GM12878 (cell line): Measurements from ENCODE around the gene VPS29. TPM values are rescaled to one million over a fixed set of nuclear protein-coding genes. Genes with fewer than 3 reads are reported as not detected.
A peak's percentile ranks its signal among the peaks of the same experiment; 100 is the strongest.

Source experiments
- ATF7 ChIP-seq: fragments of 450-650 bp; IDR thresholded peaks from 2 replicates; pipeline ENCODE4 v1.6.1; 2016; ENCODE audit warnings: low read depth, mild to moderate bottlenecking
- BACH1 ChIP-seq: fragments of 450-650 bp; IDR thresholded peaks from 2 replicates; pipeline ENCODE4 v1.6.1; 2017; ENCODE audit warnings: mild to moderate bottlenecking, borderline replicate concordance
- EP300 ChIP-seq, 2 experiments: fragments of 150-350 bp in 1 of 2; IDR thresholded peaks; 2 replicates each; pipeline ENCODE4 v1.6.1; 2011 to 2012; ENCODE audit warnings: low read depth in 2 of 2, low read length in 2 of 2, borderline replicate concordance in 1 of 2, improper control_type of control experiment in 1 of 2, inconsistent platforms in 1 of 2; ENCODE audit not compliant: control insufficient read depth in 1 of 2
- FOS ChIP-seq: IDR thresholded peaks from 3 replicates; pipeline ENCODE4 v1.6.1; 2011; ENCODE audit warnings: borderline replicate concordance; ENCODE audit not compliant: insufficient read length; ENCODE audit errors: extremely low read depth
- KLF5 ChIP-seq: fragments of 450-650 bp; IDR thresholded peaks from 2 replicates; pipeline ENCODE4 v1.6.1; 2014; ENCODE audit warnings: mild to moderate bottlenecking; ENCODE audit not compliant: partially characterized antibody
- MXI1 ChIP-seq: fragments of 150-350 bp; IDR thresholded peaks from 2 replicates; pipeline ENCODE4 v1.6.1; 2011; ENCODE audit warnings: low read depth, mild to moderate bottlenecking, inconsistent platforms, low read length, improper control_type of control experiment
- MYC ChIP-seq: IDR thresholded peaks from 2 replicates; pipeline ENCODE4 v1.6.1; 2011; ENCODE audit warnings: mild to moderate bottlenecking, low read length, moderate library complexity, inconsistent platforms; ENCODE audit not compliant: insufficient read depth, insufficient replicate concordance, insufficient read length, severe bottlenecking
- PAX5 ChIP-seq: IDR thresholded peaks from 2 replicates; pipeline ENCODE4 v1.6.1; 2011; ENCODE audit warnings: low read depth, low read length, borderline replicate concordance
- SUZ12 ChIP-seq: fragments of 200-600 bp; sonication (generic); IDR thresholded peaks from one replicate; pipeline ENCODE4 v1.6.1; 2018; ENCODE audit warnings: antibody characterized with exemption, mild to moderate bottlenecking; ENCODE audit not compliant: unreplicated experiment
- TBL1XR1 ChIP-seq: IDR thresholded peaks from 2 replicates; pipeline ENCODE4 v1.6.1; 2012; ENCODE audit warnings: low read depth, low read length, improper control_type of control experiment
- polyA plus RNA-seq, 11 experiments: library from polyadenylated mRNA; depleted of rRNA in 4 of 11; unstranded in 6 of 11; stranded (reverse) in 5 of 11; fragments of >200 nt; fragmentation: Nextera tagmentation in 4 of 11; fragmentation: Illumina TruSeq in 1 of 11; extraction: Ambion mirVana in 4 of 11; extraction: Trizol in 1 of 11; gene quantifications; 1 replicate in 1 of 11; 2 replicates in 10 of 11; pipeline versions ENCODE4 v1.2.1 to v1.2.3, GENCODE V29; 2011 to 2016; ENCODE audit warnings: inconsistent platforms in 2 of 11, missing spikeins in 2 of 11, low read depth in 1 of 11
- total RNA-seq, 4 experiments: library from RNA; depleted of rRNA in 3 of 4; stranded (reverse); fragments of >200 nt in 3 of 4; fragmentation: Illumina TruSeq in 1 of 4; extraction: Trizol in 1 of 4; gene quantifications; 2 replicates each; pipeline versions ENCODE4 v1.2.1 to v1.2.3, GENCODE V29; 2013 to 2021
- TF ChIP-seq, protein P1 (sequence below): IDR thresholded peaks from 2 replicates; pipeline ENCODE4 v1.6.1; 2012; ENCODE audit warnings: low read depth, low read length, improper control_type of control experiment
- TF ChIP-seq, protein P2 (sequence below): fragments of 450-650 bp; formaldehyde crosslinking; IDR thresholded peaks from 2 replicates; pipeline ENCODE4 v1.5.0; 2022; ENCODE audit warnings: mild to moderate bottlenecking, missing genetic modification characterization
- TF ChIP-seq, protein P3 (sequence below): fragments of 450-650 bp; IDR thresholded peaks from 2 replicates; pipeline ENCODE4 v1.6.1; 2017; ENCODE audit warnings: borderline replicate concordance
- TF ChIP-seq, protein P4 (sequence below): IDR thresholded peaks from 2 replicates; pipeline ENCODE4 v1.6.1; 2011; ENCODE audit warnings: mild to moderate bottlenecking, low read depth, low read length, moderate library complexity; ENCODE audit not compliant: insufficient replicate concordance
- TF ChIP-seq, protein P5 (sequence below): fragments of 150-350 bp; IDR thresholded peaks from 2 replicates; pipeline ENCODE4 v1.6.1; 2016; ENCODE audit warnings: low read depth, low read length
- TF ChIP-seq, protein P6 (sequence below): fragments of 450-650 bp; IDR thresholded peaks from 2 replicates; pipeline ENCODE4 v1.6.1; 2017; ENCODE audit warnings: mild to moderate bottlenecking

The VPS29 gene
- total and polyA plus RNA-seq, 10 of the 15 experiments (the other 5 are each of a cell fraction or from before 2014, with no cell fraction given), result 65.3 to 405 (median 206) TPM

DNA sequence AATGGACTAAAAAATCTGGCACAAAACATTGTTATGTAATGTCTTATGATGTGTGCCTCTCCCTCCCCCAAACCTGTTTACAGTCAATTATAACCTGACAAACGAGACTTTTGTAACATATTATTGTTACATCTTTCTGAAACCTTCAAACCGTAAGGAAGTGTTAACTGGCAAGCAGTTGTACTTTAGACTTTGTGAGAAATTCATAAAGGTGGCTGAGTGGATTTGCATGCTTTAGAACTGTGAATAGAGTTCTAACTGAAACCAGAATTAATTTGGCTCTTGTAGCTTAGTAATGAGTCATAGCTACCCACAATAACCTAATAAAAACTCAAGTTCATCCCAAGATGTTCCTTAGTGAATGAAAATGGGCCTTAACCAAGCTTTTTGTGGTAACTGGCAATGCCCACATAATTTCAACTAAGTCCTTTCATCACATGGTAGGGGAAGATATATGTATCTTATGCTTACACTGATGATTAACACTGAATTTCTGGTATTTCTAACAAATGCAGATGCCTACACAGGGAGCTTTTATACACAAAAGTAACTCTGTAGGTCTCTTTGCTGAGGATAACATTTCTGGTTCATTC is 29.9 kb upstream of the VPS29 start (continued):
- TF ChIP-seq, protein P1, sequence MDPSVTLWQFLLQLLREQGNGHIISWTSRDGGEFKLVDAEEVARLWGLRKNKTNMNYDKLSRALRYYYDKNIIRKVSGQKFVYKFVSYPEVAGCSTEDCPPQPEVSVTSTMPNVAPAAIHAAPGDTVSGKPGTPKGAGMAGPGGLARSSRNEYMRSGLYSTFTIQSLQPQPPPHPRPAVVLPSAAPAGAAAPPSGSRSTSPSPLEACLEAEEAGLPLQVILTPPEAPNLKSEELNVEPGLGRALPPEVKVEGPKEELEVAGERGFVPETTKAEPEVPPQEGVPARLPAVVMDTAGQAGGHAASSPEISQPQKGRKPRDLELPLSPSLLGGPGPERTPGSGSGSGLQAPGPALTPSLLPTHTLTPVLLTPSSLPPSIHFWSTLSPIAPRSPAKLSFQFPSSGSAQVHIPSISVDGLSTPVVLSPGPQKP, result no peak
- TF ChIP-seq MXI1 (peak; percentile 63), TBL1XR1 (peak; percentile 96), MYC (no peak), KLF5 (no peak), SUZ12 (no peak), EP300 (IDR thresholded peaks at IDR 0.05; ENCODE audit: borderline replicate concordance in 1 of 2, control insufficient read depth in 1 of 2, low read depth in 2 of 2, low read length in 2 of 2) (peak; percentile 95 to 96), PAX5 (peak; percentile 61), BACH1 (peak; percentile 81), ATF7 (peak; percentile 97), FOS (no peak)
- TF ChIP-seq, protein P2, sequence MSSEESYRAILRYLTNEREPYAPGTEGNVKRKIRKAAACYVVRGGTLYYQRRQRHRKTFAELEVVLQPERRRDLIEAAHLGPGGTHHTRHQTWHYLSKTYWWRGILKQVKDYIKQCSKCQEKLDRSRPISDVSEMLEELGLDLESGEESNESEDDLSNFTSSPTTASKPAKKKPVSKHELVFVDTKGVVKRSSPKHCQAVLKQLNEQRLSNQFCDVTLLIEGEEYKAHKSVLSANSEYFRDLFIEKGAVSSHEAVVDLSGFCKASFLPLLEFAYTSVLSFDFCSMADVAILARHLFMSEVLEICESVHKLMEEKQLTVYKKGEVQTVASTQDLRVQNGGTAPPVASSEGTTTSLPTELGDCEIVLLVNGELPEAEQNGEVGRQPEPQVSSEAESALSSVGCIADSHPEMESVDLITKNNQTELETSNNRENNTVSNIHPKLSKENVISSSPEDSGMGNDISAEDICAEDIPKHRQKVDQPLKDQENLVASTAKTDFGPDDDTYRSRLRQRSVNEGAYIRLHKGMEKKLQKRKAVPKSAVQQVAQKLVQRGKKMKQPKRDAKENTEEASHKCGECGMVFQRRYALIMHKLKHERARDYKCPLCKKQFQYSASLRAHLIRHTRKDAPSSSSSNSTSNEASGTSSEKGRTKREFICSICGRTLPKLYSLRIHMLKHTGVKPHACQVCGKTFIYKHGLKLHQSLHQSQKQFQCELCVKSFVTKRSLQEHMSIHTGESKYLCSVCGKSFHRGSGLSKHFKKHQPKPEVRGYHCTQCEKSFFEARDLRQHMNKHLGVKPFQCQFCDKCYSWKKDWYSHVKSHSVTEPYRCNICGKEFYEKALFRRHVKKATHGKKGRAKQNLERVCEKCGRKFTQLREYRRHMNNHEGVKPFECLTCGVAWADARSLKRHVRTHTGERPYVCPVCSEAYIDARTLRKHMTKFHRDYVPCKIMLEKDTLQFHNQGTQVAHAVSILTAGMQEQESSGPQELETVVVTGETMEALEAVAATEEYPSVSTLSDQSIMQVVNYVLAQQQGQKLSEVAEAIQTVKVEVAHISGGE (CRISPR knock-in tag), result no peak
- TF ChIP-seq, protein P3, sequence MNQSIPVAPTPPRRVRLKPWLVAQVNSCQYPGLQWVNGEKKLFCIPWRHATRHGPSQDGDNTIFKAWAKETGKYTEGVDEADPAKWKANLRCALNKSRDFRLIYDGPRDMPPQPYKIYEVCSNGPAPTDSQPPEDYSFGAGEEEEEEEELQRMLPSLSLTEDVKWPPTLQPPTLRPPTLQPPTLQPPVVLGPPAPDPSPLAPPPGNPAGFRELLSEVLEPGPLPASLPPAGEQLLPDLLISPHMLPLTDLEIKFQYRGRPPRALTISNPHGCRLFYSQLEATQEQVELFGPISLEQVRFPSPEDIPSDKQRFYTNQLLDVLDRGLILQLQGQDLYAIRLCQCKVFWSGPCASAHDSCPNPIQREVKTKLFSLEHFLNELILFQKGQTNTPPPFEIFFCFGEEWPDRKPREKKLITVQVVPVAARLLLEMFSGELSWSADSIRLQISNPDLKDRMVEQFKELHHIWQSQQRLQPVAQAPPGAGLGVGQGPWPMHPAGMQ, result no peak
- TF ChIP-seq, protein P4, sequence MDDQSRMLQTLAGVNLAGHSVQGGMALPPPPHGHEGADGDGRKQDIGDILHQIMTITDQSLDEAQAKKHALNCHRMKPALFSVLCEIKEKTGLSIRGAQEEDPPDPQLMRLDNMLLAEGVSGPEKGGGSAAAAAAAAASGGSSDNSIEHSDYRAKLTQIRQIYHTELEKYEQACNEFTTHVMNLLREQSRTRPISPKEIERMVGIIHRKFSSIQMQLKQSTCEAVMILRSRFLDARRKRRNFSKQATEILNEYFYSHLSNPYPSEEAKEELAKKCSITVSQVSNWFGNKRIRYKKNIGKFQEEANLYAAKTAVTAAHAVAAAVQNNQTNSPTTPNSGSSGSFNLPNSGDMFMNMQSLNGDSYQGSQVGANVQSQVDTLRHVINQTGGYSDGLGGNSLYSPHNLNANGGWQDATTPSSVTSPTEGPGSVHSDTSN, result no peak
- TF ChIP-seq, protein P5, sequence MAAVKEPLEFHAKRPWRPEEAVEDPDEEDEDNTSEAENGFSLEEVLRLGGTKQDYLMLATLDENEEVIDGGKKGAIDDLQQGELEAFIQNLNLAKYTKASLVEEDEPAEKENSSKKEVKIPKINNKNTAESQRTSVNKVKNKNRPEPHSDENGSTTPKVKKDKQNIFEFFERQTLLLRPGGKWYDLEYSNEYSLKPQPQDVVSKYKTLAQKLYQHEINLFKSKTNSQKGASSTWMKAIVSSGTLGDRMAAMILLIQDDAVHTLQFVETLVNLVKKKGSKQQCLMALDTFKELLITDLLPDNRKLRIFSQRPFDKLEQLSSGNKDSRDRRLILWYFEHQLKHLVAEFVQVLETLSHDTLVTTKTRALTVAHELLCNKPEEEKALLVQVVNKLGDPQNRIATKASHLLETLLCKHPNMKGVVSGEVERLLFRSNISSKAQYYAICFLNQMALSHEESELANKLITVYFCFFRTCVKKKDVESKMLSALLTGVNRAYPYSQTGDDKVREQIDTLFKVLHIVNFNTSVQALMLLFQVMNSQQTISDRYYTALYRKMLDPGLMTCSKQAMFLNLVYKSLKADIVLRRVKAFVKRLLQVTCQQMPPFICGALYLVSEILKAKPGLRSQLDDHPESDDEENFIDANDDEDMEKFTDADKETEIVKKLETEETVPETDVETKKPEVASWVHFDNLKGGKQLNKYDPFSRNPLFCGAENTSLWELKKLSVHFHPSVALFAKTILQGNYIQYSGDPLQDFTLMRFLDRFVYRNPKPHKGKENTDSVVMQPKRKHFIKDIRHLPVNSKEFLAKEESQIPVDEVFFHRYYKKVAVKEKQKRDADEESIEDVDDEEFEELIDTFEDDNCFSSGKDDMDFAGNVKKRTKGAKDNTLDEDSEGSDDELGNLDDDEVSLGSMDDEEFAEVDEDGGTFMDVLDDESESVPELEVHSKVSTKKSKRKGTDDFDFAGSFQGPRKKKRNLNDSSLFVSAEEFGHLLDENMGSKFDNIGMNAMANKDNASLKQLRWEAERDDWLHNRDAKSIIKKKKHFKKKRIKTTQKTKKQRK, result no peak
- TF ChIP-seq, protein P6, sequence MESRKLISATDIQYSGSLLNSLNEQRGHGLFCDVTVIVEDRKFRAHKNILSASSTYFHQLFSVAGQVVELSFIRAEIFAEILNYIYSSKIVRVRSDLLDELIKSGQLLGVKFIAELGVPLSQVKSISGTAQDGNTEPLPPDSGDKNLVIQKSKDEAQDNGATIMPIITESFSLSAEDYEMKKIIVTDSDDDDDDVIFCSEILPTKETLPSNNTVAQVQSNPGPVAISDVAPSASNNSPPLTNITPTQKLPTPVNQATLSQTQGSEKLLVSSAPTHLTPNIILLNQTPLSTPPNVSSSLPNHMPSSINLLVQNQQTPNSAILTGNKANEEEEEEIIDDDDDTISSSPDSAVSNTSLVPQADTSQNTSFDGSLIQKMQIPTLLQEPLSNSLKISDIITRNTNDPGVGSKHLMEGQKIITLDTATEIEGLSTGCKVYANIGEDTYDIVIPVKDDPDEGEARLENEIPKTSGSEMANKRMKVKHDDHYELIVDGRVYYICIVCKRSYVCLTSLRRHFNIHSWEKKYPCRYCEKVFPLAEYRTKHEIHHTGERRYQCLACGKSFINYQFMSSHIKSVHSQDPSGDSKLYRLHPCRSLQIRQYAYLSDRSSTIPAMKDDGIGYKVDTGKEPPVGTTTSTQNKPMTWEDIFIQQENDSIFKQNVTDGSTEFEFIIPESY, result no peak
